ENCODE measurements around the gene CITED2.
A peak's percentile ranks its signal among the peaks of the same experiment; 100 is the strongest.
"Not testable (repeated sequence)": the region's sequence is repeated elsewhere in the genome, so short reads cannot be mapped to it uniquely, and the experiment has no call there.

CITED2 gene

DNA sequence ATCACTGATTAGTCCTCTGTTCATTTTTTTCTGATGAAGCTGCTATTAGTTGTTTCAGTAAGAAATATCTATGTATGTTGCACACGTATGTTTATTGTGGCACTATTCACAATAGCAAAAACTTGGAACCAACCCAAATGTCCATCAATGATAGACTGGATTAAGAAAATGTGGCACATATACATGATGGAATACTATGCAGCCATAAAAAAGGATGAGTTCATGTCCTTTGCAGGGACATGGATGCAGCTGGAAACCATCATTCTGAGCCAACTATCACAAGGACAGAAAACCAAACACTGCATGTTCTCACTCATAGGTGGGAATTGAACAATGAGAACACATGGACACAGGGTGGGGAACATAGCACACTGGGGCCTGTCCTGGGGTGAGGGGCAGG, 37.7 kb upstream of the CITED2 start:
- CTCF ChIA-PET; H3K4me3 ChIP-seq (ENCODE audit: low read depth, low read length); H3K9me3 ChIP-seq (ENCODE audit: control insufficient read depth, insufficient read depth, low read depth, low read length); H3K4me1 ChIP-seq (ENCODE audit: control insufficient read depth, insufficient read depth, low read length); H3K27ac ChIP-seq (ENCODE audit: extremely low read depth, low read depth, low read length); POLR2A ChIA-PET; H3K36me3 ChIP-seq (ENCODE audit: control insufficient read depth in 2 of 2, insufficient read depth in 1 of 2, low read length in 2 of 2): not testable (repeated sequence)
- peak; percentile 95 for TF ChIP-seq ZNF146 (tag by site-specific recombination; IDR thresholded peaks at IDR 0.05)

- Histone ChIP-seq H3K36me3 (ENCODE audit: control insufficient read depth in 2 of 2, insufficient read depth in 1 of 2, low read length in 2 of 2) (no peaks in the 10 kb centered on the region), H3K4me1 (ENCODE audit: control insufficient read depth, insufficient read depth, low read length) (peaks cover 3% of the 10 kb centered on the region; the same call in 1 of the 2 replicates), H3K27ac (ENCODE audit: extremely low read depth, low read depth, low read length) (no peak overlapping the region), H3K4me3 (ENCODE audit: low read depth, low read length) (no peak overlapping the region), H3K9me3 (ENCODE audit: control insufficient read depth, insufficient read depth, low read depth, low read length) (no peaks in the 10 kb centered on the region)
- TF ChIP-seq ZNF366 (tag by site-specific recombination; conservative IDR thresholded peaks at IDR 0.05), result no peak
- TF ChIP-seq ZNF138 (tag by site-specific recombination; IDR thresholded peaks at IDR 0.05; ENCODE audit: borderline replicate concordance), result no peak
- no peak for TF ChIP-seq ZNF174 (tag by site-specific recombination; IDR thresholded peaks at IDR 0.05)
- TF ChIP-seq ZBTB7A (tag by site-specific recombination; IDR thresholded peaks at IDR 0.05; ENCODE audit: low read depth), result no peak
- TF ChIP-seq ZNF211 (tag by site-specific recombination; IDR thresholded peaks at IDR 0.05; ENCODE audit: low read depth), result no peak
- TF ChIP-seq ZNF404 (tag by site-specific recombination; IDR thresholded peaks at IDR 0.05), result no peak
- no peak for TF ChIP-seq SETDB1 (IDR thresholded peaks at IDR 0.05; ENCODE audit: insufficient read length, low read length)
- TF ChIP-seq ZNF169 (tag by site-specific recombination; IDR thresholded peaks at IDR 0.05), result no peak
- TF ChIP-seq ZNF112 (tag by site-specific recombination; IDR thresholded peaks at IDR 0.05), result no peak
- TF ChIP-seq WT1 (tag by site-specific recombination; IDR thresholded peaks at IDR 0.05), result no peak
- no peak for TF ChIP-seq ZNF202 (tag by site-specific recombination; IDR thresholded peaks at IDR 0.05; ENCODE audit: borderline replicate concordance)
- TF ChIP-seq ZNF114 (tag by site-specific recombination; IDR thresholded peaks at IDR 0.05), result no peak
- no peak for TF ChIP-seq ZNF2 (tag by site-specific recombination; IDR thresholded peaks at IDR 0.05)
- no peak for TF ChIP-seq ZNF701 (tag by site-specific recombination; IDR thresholded peaks at IDR 0.05)
- no peak for TF ChIP-seq ZNF626 (tag by site-specific recombination; IDR thresholded peaks at IDR 0.05)
- TF ChIP-seq ZNF132 (tag by site-specific recombination; IDR thresholded peaks at IDR 0.05; ENCODE audit: borderline replicate concordance), result no peak
- TF ChIP-seq ZNF623 (tag by site-specific recombination; IDR thresholded peaks at IDR 0.05), result no peak
- no peak for TF ChIP-seq HOXC10 (CRISPR knock-in tag; IDR thresholded peaks at IDR 0.05)
- ChIA-PET CTCF (interaction anchor here (0.6 kb wide), 1 partner anchor 49 kb away, joined by 3 read pairs; no protein-coding TSS in a partner anchor), POLR2A (no interaction called here)
These were observed 34.6 kb upstream of the CITED2 start for GRCh38 chr6:139409026-139409425.

DNA sequence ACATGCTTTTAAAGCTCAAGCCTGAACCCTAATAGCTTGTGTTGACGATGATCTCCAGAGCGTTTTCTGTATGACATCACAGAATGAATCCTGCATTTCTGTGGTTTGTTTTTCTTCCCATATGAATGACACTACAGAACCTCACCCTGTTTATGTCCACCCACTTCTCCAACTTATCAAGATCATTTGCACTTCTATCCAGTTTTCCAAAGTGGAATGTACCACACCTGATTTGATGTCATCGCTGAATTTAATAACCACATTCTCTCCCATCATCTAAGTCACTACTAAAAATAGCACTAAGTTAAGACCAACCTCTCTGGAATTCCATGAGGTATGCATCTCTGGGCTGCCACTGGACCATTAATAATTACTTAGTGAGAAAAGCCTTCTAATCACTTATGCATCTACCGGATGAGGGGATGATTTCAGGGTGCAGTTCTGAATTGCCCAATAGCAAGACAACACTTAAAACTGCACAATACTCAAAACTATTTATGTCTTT, 33.3 kb upstream of the CITED2 start:
- ChIA-PET POLR2A (interaction anchor here (0.6 to 2.4 kb wide), 5 partner anchors 11 to 180 kb away, joined by 4 to 45 read pairs (median 4); partner anchors contain the start of gene CITED2), CTCF (no interaction called here)
- peaks cover 3% of the 10 kb centered on the region; the same call in 1 of the 2 replicates for H3K4me1 ChIP-seq (ENCODE audit: control insufficient read depth, insufficient read depth, low read length)
- no peaks in the 10 kb centered on the region for H3K36me3 ChIP-seq (ENCODE audit: control insufficient read depth in 2 of 2, insufficient read depth in 1 of 2, low read length in 2 of 2)
- no peaks in the 10 kb centered on the region for H3K9me3 ChIP-seq (ENCODE audit: control insufficient read depth, insufficient read depth, low read depth, low read length)
- no peak overlapping the region for H3K4me3 ChIP-seq (ENCODE audit: low read depth, low read length)
- no peak overlapping the region for H3K27ac ChIP-seq (ENCODE audit: extremely low read depth, low read depth, low read length)
- no peak for TF ChIP-seq ZNF544 (tag by site-specific recombination; IDR thresholded peaks at IDR 0.05)
- TF ChIP-seq ZNF843 (tag by site-specific recombination; IDR thresholded peaks at IDR 0.05), result 0 out of 2 replicates have a peak, but pooled peaks have one; percentile 55
- no peak for TF ChIP-seq ZNF324 (tag by site-specific recombination; IDR thresholded peaks at IDR 0.05)
- peak; percentile 70 for TF ChIP-seq ZNF629 (tag by site-specific recombination; IDR thresholded peaks at IDR 0.05)
- peak; percentile 41; the same call in 1 of the 2 replicates for TF ChIP-seq ATF2 (tag by site-specific recombination; IDR thresholded peaks at IDR 0.05; ENCODE audit: low read depth)
- TF ChIP-seq ZNF169 (tag by site-specific recombination; IDR thresholded peaks at IDR 0.05), result no peak
- TF ChIP-seq, protein P1, sequence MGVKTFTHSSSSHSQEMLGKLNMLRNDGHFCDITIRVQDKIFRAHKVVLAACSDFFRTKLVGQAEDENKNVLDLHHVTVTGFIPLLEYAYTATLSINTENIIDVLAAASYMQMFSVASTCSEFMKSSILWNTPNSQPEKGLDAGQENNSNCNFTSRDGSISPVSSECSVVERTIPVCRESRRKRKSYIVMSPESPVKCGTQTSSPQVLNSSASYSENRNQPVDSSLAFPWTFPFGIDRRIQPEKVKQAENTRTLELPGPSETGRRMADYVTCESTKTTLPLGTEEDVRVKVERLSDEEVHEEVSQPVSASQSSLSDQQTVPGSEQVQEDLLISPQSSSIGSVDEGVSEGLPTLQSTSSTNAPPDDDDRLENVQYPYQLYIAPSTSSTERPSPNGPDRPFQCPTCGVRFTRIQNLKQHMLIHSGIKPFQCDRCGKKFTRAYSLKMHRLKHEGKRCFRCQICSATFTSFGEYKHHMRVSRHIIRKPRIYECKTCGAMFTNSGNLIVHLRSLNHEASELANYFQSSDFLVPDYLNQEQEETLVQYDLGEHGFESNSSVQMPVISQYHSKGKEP (tag by site-specific recombination; IDR thresholded peaks at IDR 0.05), result no peak
- TF ChIP-seq ZNF398 (tag by site-specific recombination; IDR thresholded peaks at IDR 0.05), result peak; percentile 75
- no peak for TF ChIP-seq ZBTB48 (tag by site-specific recombination; IDR thresholded peaks at IDR 0.05)
- TF ChIP-seq MYNN (tag by site-specific recombination; IDR thresholded peaks at IDR 0.05; ENCODE audit: borderline replicate concordance), result no peak
- TF ChIP-seq ZNF366 (tag by site-specific recombination; conservative IDR thresholded peaks at IDR 0.05), result peak; percentile 75
